ENCODE data around the gene AP5S1.

The AP5S1 gene

DNA sequence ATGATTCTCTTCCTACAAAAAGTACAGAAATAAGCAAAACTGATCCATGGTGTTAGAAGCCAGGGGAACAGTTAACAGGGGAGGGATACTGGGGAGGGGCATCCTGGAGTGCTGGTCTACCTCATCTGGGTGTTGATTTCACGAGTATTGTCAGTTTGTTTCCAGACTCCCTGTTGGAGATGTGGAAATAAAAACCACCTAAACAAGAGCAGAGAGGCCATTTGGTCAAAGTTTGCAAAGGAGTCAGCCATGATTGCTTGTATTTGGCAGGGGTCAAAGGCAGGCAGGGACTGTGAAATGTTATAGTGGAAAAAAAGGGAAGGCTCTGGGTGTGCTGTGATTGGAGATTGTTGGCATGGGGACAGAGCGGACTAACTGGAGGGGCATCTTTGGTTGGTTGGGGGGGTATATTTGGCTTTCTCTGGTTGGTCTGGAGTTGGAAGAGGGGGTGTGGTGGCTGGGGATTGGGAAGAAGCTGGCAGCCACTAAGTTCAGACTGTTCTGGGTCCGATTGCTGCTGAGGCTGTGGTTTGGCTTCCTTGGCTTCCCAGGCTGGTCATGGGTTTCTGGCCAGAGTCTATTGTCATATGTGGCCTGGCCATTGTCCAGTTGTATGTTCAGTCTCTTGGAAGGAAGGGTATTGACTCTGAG lies 54.0 kb downstream of the AP5S1 start:
- no peak overlapping the region for H3K4me2 ChIP-seq (ENCODE audit: low read depth, low read length, poor library complexity, severe bottlenecking)
- no peaks in the 10 kb centered on the region for H3K27me3 ChIP-seq (ENCODE audit: insufficient read depth, low read length, poor library complexity, severe bottlenecking)
- H3K9ac ChIP-seq (ENCODE audit: low read depth, low read length, poor library complexity, severe bottlenecking), result no peak overlapping the region
- H3K9me3 ChIP-seq (ENCODE audit: insufficient read depth, low read depth, low read length), result no peaks in the 10 kb centered on the region
- no peaks in the 10 kb centered on the region for H3K79me2 ChIP-seq (ENCODE audit: insufficient read depth, low read length)
- TF ChIP-seq, protein P1, sequence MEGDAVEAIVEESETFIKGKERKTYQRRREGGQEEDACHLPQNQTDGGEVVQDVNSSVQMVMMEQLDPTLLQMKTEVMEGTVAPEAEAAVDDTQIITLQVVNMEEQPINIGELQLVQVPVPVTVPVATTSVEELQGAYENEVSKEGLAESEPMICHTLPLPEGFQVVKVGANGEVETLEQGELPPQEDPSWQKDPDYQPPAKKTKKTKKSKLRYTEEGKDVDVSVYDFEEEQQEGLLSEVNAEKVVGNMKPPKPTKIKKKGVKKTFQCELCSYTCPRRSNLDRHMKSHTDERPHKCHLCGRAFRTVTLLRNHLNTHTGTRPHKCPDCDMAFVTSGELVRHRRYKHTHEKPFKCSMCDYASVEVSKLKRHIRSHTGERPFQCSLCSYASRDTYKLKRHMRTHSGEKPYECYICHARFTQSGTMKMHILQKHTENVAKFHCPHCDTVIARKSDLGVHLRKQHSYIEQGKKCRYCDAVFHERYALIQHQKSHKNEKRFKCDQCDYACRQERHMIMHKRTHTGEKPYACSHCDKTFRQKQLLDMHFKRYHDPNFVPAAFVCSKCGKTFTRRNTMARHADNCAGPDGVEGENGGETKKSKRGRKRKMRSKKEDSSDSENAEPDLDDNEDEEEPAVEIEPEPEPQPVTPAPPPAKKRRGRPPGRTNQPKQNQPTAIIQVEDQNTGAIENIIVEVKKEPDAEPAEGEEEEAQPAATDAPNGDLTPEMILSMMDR (conservative IDR thresholded peaks at IDR 0.05; ENCODE audit: low read length), result no peak
- no peak for TF ChIP-seq EZH2phosphoT487 (IDR thresholded peaks at IDR 0.05; ENCODE audit: borderline replicate concordance)
- no peak overlapping the region for H2AFZ ChIP-seq (ENCODE audit: low read length)
- no peaks in the 10 kb centered on the region for H3F3A ChIP-seq (ENCODE audit: low read depth)
- H3K4me1 ChIP-seq (ENCODE audit: insufficient read depth, low read length, poor library complexity, severe bottlenecking), result peaks cover 10% of the 10 kb centered on the region
- H3K4me3 ChIP-seq (ENCODE audit: low read length, poor library complexity, severe bottlenecking), result no peak overlapping the region
- no peaks in the 10 kb centered on the region for H3K36me3 ChIP-seq (ENCODE audit: insufficient read depth, low read length)
- H3K9me2 ChIP-seq (replicated peaks; ENCODE audit: low read depth, low read length), result no peaks in the 10 kb centered on the region
- H4K20me1 ChIP-seq (ENCODE audit: insufficient read depth, low read length, poor library complexity, severe bottlenecking), result no peaks in the 10 kb centered on the region

DNA sequence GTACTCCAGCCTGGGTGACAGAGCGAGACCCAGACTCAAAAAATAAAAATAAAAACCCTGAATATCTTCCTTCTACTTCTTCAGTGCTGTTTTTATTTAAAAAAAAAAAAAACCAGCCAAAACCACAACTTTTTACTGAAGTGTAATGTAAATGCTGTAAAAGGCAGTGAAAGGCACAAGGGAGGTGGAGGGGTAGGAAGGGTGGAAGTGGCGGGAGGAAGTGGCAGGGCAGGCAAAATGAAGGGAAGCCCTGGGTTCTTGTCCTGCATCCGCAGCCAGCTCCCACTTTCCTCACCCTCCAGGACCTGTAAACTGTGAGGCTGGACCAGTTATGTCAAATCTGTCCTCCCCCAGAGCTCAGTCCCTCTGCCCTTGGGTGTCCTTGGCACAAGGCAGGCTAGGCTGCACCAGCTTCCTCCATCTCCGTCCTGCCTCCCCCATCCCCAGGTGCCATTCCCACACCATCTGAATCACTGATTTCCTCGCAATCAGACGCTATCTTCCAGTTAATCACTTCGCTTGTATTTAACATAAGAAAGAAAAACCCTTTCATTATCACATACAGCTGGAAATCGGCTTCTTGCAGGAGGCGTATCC lies 55.1 kb downstream of the AP5S1 start:
- no peaks in the 10 kb centered on the region for H3K9me2 ChIP-seq (replicated peaks; ENCODE audit: low read depth, low read length)

DNA sequence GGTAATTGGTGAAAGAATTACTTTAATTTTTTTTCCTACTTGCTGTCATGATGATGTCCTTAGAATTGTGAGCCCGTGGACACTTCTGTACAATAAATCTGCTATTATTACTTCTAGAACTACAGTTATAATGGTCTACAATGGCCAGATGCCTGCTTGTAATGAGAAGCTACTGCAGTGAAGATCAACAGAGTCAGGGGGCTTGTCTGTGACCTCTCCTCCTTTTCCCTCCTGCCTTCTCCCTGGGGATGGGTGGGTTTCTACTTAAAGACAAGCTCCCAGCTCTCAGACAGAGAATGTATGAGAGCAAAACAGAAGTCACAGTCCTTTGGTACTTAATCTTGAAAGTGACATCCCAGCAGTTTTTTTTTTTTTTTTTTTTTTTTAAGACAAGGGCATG lies 55.7 kb downstream of the AP5S1 start:
- Histone ChIP-seq H4K20me1 (ENCODE audit: insufficient read depth, low read length, poor library complexity, severe bottlenecking) (no peaks in the 10 kb centered on the region), H3K4me1 (ENCODE audit: insufficient read depth, low read length, poor library complexity, severe bottlenecking) (peaks cover 10% of the 10 kb centered on the region), H3K36me3 (ENCODE audit: insufficient read depth, low read length) (no peaks in the 10 kb centered on the region), H3K4me2 (ENCODE audit: low read depth, low read length, poor library complexity, severe bottlenecking) (no peak overlapping the region), H3K79me2 (ENCODE audit: insufficient read depth, low read length) (no peaks in the 10 kb centered on the region), H3F3A (ENCODE audit: low read depth) (no peaks in the 10 kb centered on the region), H3K9me3 (ENCODE audit: insufficient read depth, low read depth, low read length) (no peaks in the 10 kb centered on the region), H3K27me3 (ENCODE audit: insufficient read depth, low read length, poor library complexity, severe bottlenecking) (no peaks in the 10 kb centered on the region), H3K9me2 (replicated peaks; ENCODE audit: low read depth, low read length) (no peaks in the 10 kb centered on the region), H2AFZ (ENCODE audit: low read length) (no peak overlapping the region), H3K9ac (ENCODE audit: low read depth, low read length, poor library complexity, severe bottlenecking) (no peak overlapping the region), H3K4me3 (ENCODE audit: low read length, poor library complexity, severe bottlenecking) (no peak overlapping the region)
- TF ChIP-seq EZH2phosphoT487 (IDR thresholded peaks at IDR 0.05; ENCODE audit: borderline replicate concordance), result no peak
- TF ChIP-seq, protein P1 (conservative IDR thresholded peaks at IDR 0.05; ENCODE audit: low read length), result no peak

More for the DNA sequence above, 55.1 kb downstream of the AP5S1 start:
- Histone ChIP-seq H4K20me1 (ENCODE audit: insufficient read depth, low read length, poor library complexity, severe bottlenecking) (no peaks in the 10 kb centered on the region), H3K4me1 (ENCODE audit: insufficient read depth, low read length, poor library complexity, severe bottlenecking) (peaks cover 10% of the 10 kb centered on the region), H3K9me3 (ENCODE audit: insufficient read depth, low read depth, low read length) (no peaks in the 10 kb centered on the region), H2AFZ (ENCODE audit: low read length) (no peak overlapping the region), H3K4me2 (ENCODE audit: low read depth, low read length, poor library complexity, severe bottlenecking) (peak overlapping the region; percentile 40), H3K9ac (ENCODE audit: low read depth, low read length, poor library complexity, severe bottlenecking) (no peak overlapping the region), H3K4me3 (ENCODE audit: low read length, poor library complexity, severe bottlenecking) (no peak overlapping the region), H3K79me2 (ENCODE audit: insufficient read depth, low read length) (no peaks in the 10 kb centered on the region), H3F3A (ENCODE audit: low read depth) (no peaks in the 10 kb centered on the region), H3K36me3 (ENCODE audit: insufficient read depth, low read length) (no peaks in the 10 kb centered on the region), H3K27me3 (ENCODE audit: insufficient read depth, low read length, poor library complexity, severe bottlenecking) (no peaks in the 10 kb centered on the region)
- TF ChIP-seq EZH2phosphoT487 (IDR thresholded peaks at IDR 0.05; ENCODE audit: borderline replicate concordance), result no peak
- TF ChIP-seq, protein P1 (conservative IDR thresholded peaks at IDR 0.05; ENCODE audit: low read length), result no peak
